Measurements from ENCODE around the gene DYSF. TPM values are rescaled to one million over a fixed set of nuclear protein-coding genes. Genes with fewer than 3 reads are reported as not detected.

Gene DYSF
- total RNA-seq, 1 experiment from 2014 or later = 0.89 TPM

- peaks cover 4% of the 10 kb centered on the region; the same call in 1 of the 2 replicates for H3K27me3 ChIP-seq (ENCODE audit: insufficient read depth, low read length)
- RAD21 ChIA-PET (ENCODE audit: low non-redundant PET in 1 of 2, low total read pairs in 2 of 2, uncharacterized antibody in 2 of 2, unreplicated experiment in 2 of 2) = no interaction called here
Observed at GRCh38 chr2:71689968-71690834, 236.8 kb downstream of the DYSF start.

GRCh38 chr2:71690876-71691475 is 237.6 kb downstream of the DYSF start:
- Histone ChIP-seq H3K79me2 (ENCODE audit: insufficient read depth, low read length) (no peaks in the 10 kb centered on the region), H3K4me3 (replicated peaks in 1 of 2; ENCODE audit: low read depth in 1 of 2, low read length in 2 of 2) (no peak overlapping the region), H3K27me3 (ENCODE audit: insufficient read depth, low read length) (peaks cover 4% of the 10 kb centered on the region; the same call in 1 of the 2 replicates), H3K36me3 (ENCODE audit: control insufficient read depth in 1 of 2, insufficient read depth in 2 of 2, low read length in 2 of 2) (no peaks in the 10 kb centered on the region), H3K4me1 (ENCODE audit: control insufficient read depth in 1 of 2, insufficient read depth in 2 of 2, low read length in 2 of 2) (no peaks in the 10 kb centered on the region), H3K27ac (ENCODE audit: low read depth, low read length) (no peak overlapping the region), H3K9me3 (ENCODE audit: control insufficient read depth in 1 of 2, insufficient read depth in 1 of 2, low read depth in 1 of 2, low read length in 2 of 2) (no peaks in the 10 kb centered on the region), H4K20me1 (ENCODE audit: insufficient read depth) (no peaks in the 10 kb centered on the region), H3K9ac (ENCODE audit: low read length) (no peak overlapping the region), H2AFZ (ENCODE audit: low read depth, low read length, poor library complexity, severe bottlenecking) (no peak overlapping the region), H3K9me2 (ENCODE audit: insufficient read depth) (no peaks in the 10 kb centered on the region), H3K4me2 (ENCODE audit: low read length) (no peak overlapping the region)
- no peak for ATAC-seq
- TF ChIP-seq ELF1 (IDR thresholded peaks at IDR 0.05; ENCODE audit: borderline replicate concordance, low read depth) (no peak), CBX3 (IDR thresholded peaks at IDR 0.05; ENCODE audit: low read depth) (no peak), TCF7L2 (IDR thresholded peaks at IDR 0.05; ENCODE audit: borderline replicate concordance, extremely low read depth, insufficient read depth, insufficient read length) (no peak), SP1 (IDR thresholded peaks at IDR 0.05; ENCODE audit: low read depth) (no peak), CEBPB (IDR thresholded peaks at IDR 0.05; ENCODE audit: low read depth) (no peak), SRF (IDR thresholded peaks at IDR 0.05; ENCODE audit: low read depth) (no peak), MAX (IDR thresholded peaks at IDR 0.05) (no peak)
- BruUV-seq (replicated peaks) = no TSS peak
- POLR2A ChIA-PET = no interaction called here
- RAD21 ChIA-PET (ENCODE audit: low non-redundant PET in 1 of 2, low total read pairs in 2 of 2, uncharacterized antibody in 2 of 2, unreplicated experiment in 2 of 2) = no interaction called here
- CTCF ChIA-PET = interaction anchor here (1.3 kb wide), 1 partner anchor 107 kb away, joined by 3 read pairs; no protein-coding TSS in a partner anchor
- DNase-seq (ENCODE audit: low read depth, low spot score) = no peak
- intact Hi-C loops (cut with micrococcal nuclease) = no loop called here

More at GRCh38 chr2:71689968-71690834, 236.8 kb downstream of the DYSF start:
- DNase-seq (ENCODE audit: low read depth, low spot score) = no peak
- ChIA-PET POLR2A (no interaction called here), CTCF (interaction anchor here (1.3 kb wide), 1 partner anchor 108 kb away, joined by 3 read pairs; no protein-coding TSS in a partner anchor)
- H2AFZ ChIP-seq (ENCODE audit: low read depth, low read length, poor library complexity, severe bottlenecking) = no peak overlapping the region
- intact Hi-C loops (cut with micrococcal nuclease) = no loop called here
- H3K4me3 ChIP-seq (replicated peaks in 1 of 2; ENCODE audit: low read depth in 1 of 2, low read length in 2 of 2) = no peak overlapping the region
- H3K9me2 ChIP-seq (ENCODE audit: insufficient read depth) = no peaks in the 10 kb centered on the region
- TF ChIP-seq POLR2A (IDR thresholded peaks at IDR 0.05; ENCODE audit: borderline replicate concordance, extremely low read depth, insufficient read depth, insufficient read length) = no peak
- no peak; the same call in 1 of the 2 replicates for TF ChIP-seq RAD21 (IDR thresholded peaks at IDR 0.05; ENCODE audit: low read depth)
- no peak for TF ChIP-seq FOSL1 (IDR thresholded peaks at IDR 0.05; ENCODE audit: low read depth)
- TF ChIP-seq ZFX (IDR thresholded peaks at IDR 0.05) = no peak
- TF ChIP-seq SP1 (IDR thresholded peaks at IDR 0.05; ENCODE audit: low read depth) = no peak
- no peak for TF ChIP-seq CEBPB (IDR thresholded peaks at IDR 0.05; ENCODE audit: low read depth)
- TF ChIP-seq YY1 (IDR thresholded peaks at IDR 0.05; ENCODE audit: extremely low read depth, insufficient replicate concordance, low read depth, low read length) = no peak
- no peak for TF ChIP-seq TCF7L2 (IDR thresholded peaks at IDR 0.05; ENCODE audit: borderline replicate concordance, extremely low read depth, insufficient read depth, insufficient read length)
- no peak for TF ChIP-seq POLR2AphosphoS5 (IDR thresholded peaks at IDR 0.05; ENCODE audit: low read depth, low read length)
- no peak for ATAC-seq
- H3K4me2 ChIP-seq (ENCODE audit: low read length) = no peak overlapping the region
- H3K36me3 ChIP-seq (ENCODE audit: control insufficient read depth in 1 of 2, insufficient read depth in 2 of 2, low read length in 2 of 2) = no peaks in the 10 kb centered on the region
- H3K9me3 ChIP-seq (ENCODE audit: control insufficient read depth in 1 of 2, insufficient read depth in 1 of 2, low read depth in 1 of 2, low read length in 2 of 2) = no peaks in the 10 kb centered on the region
- H4K20me1 ChIP-seq (ENCODE audit: insufficient read depth) = no peaks in the 10 kb centered on the region
- no peak overlapping the region for H3K9ac ChIP-seq (ENCODE audit: low read length)
- no peaks in the 10 kb centered on the region for H3K4me1 ChIP-seq (ENCODE audit: control insufficient read depth in 1 of 2, insufficient read depth in 2 of 2, low read length in 2 of 2)
- no peak overlapping the region for H3K27ac ChIP-seq (ENCODE audit: low read depth, low read length)
- no peaks in the 10 kb centered on the region for H3K79me2 ChIP-seq (ENCODE audit: insufficient read depth, low read length)
- no TSS peak for BruUV-seq (replicated peaks)
